LHCN-M2 (cell line): ENCODE measurements around the gene TRIM71. TPM values are rescaled to one million over a fixed set of nuclear protein-coding genes. Genes with fewer than 3 reads are reported as not detected.
"Not testable (repeated sequence)": the region's sequence is repeated elsewhere in the genome, so short reads cannot be mapped to it uniquely, and the experiment has no call there.

Source experiments
- DNase-seq: peaks from one replicate; pipeline ENCODE4 v3.0.0-alpha.2; 2012; ENCODE audit warnings: low read depth
- total RNA-seq: library from RNA; depleted of rRNA; stranded (reverse); fragments of >200 nt; gene quantifications from 2 replicates; pipeline ENCODE4 v1.2.3, GENCODE V29; 2014; rRNA removed

Gene TRIM71
- total RNA-seq, 1 experiment from 2014 or later: not detected

GRCh38 chr3:32931273-32931672, 113.5 kb downstream of the TRIM71 start:
- DNase-seq: not testable (repeated sequence)

GRCh38 chr3:32934150-32934742, 116.4 kb downstream of the TRIM71 start:
- DNase-seq: no peak

GRCh38 chr3:32937331-32937730, 119.5 kb downstream of the TRIM71 start:
- peak; percentile 14 for DNase-seq

- not testable (repeated sequence) for DNase-seq
Measured at GRCh38 chr3:32939531-32940284, 121.9 kb downstream of the TRIM71 start.

GRCh38 chr3:32940726-32941125, 122.9 kb downstream of the TRIM71 start:
- DNase-seq: no peak

GRCh38 chr3:32945136-32945535, 127.3 kb downstream of the TRIM71 start:
- peak; percentile 1 for DNase-seq

GRCh38 chr3:32945598-32945997, 127.8 kb downstream of the TRIM71 start:
- not testable (repeated sequence) for DNase-seq

- no peak for DNase-seq
Measured at GRCh38 chr3:32946973-32947788, 129.4 kb downstream of the TRIM71 start.

Other genes with a start within 250 kb of the TRIM71 start
- gene DYNC1LI1, start 247.1 kb upstream of the TRIM71 start, total RNA-seq: 42.6 and 50.1 TPM in 2 replicates
- 22.3 and 26.5 TPM in 2 replicates for gene CNOT10, start 132.8 kb upstream of the TRIM71 start, total RNA-seq
- not detected in 2 replicates for gene CCR4, start 133.6 kb downstream of the TRIM71 start, total RNA-seq